Liver (tissue), 9 donors: ENCODE measurements around the gene HDDC3. TPM values are rescaled to one million over a fixed set of nuclear protein-coding genes. Genes with fewer than 3 reads are reported as not detected.

Experiments used
- DNase-seq: peaks from one replicate; pipeline ENCODE4 v3.0.0-alpha.2; 2017; ENCODE audit warnings: low spot score
- H3K27ac ChIP-seq, 2 donors: one replicate each; pipeline ENCODE4 v1.7.0; 2013; ENCODE audit warnings: inconsistent platforms in 2 of 2, low read length in 2 of 2, control low read depth in 1 of 2, low read depth in 1 of 2, mild to moderate bottlenecking in 1 of 2
- H3K27me3 ChIP-seq, 4 donors: one replicate each; pipeline versions ENCODE4 v1.6.1 to v1.7.0; 2013; ENCODE audit warnings: low read length in 3 of 4, inconsistent platforms in 1 of 4, mild to moderate bottlenecking in 1 of 4, moderate library complexity in 1 of 4; ENCODE audit not compliant: control insufficient read depth in 4 of 4, insufficient read depth in 4 of 4
- H3K36me3 ChIP-seq, 4 donors: one replicate each; pipeline versions ENCODE4 v1.6.1 to v1.7.0; 2013; ENCODE audit warnings: low read length in 3 of 4, mild to moderate bottlenecking in 3 of 4, low read depth in 1 of 4, moderate library complexity in 1 of 4; ENCODE audit not compliant: control insufficient read depth in 4 of 4, insufficient read depth in 3 of 4
- H3K4me1 ChIP-seq, 4 donors: one replicate each; pipeline versions ENCODE4 v1.6.1 to v1.7.0; 2013; ENCODE audit warnings: low read length in 3 of 4, mild to moderate bottlenecking in 3 of 4, moderate library complexity in 1 of 4; ENCODE audit not compliant: control insufficient read depth in 4 of 4, insufficient read depth in 4 of 4
- H3K4me3 ChIP-seq, 3 donors: one replicate each; pipeline versions ENCODE4 v1.6.1 to v1.7.0; 2013; ENCODE audit warnings: low read length in 3 of 3, control low read depth in 1 of 3, low read depth in 1 of 3, mild to moderate bottlenecking in 1 of 3
- H3K9ac ChIP-seq, 2 donors: one replicate each; pipeline ENCODE4 v1.7.0; 2013; ENCODE audit warnings: low read length in 2 of 2, mild to moderate bottlenecking in 2 of 2, moderate library complexity in 2 of 2, control low read depth in 1 of 2, low read depth in 1 of 2
- H3K9me3 ChIP-seq, 4 donors: one replicate each; pipeline versions ENCODE4 v1.6.1 to v1.7.0; 2013; ENCODE audit warnings: low read length in 3 of 4; ENCODE audit not compliant: control insufficient read depth in 4 of 4
- ATF3 ChIP-seq: IDR thresholded peaks from 2 replicates; pipeline ENCODE4 v1.6.1; 2016; ENCODE audit warnings: antibody characterized with exemption
- CTCF ChIP-seq: fragments of 150-350 bp; IDR thresholded peaks from 2 replicates; pipeline ENCODE4 v1.5.1; 2017; ENCODE audit warnings: improper control_type of control experiment, low read depth, low read length; ENCODE audit not compliant: missing input control
- EGR1 ChIP-seq, 2 donors: IDR thresholded peaks; 2 replicates each; pipeline ENCODE4 v1.6.1; 2016 to 2018; ENCODE audit warnings: antibody characterized with exemption in 2 of 2, low read depth in 2 of 2
- FOXA1 ChIP-seq: IDR thresholded peaks from 2 replicates; pipeline ENCODE4 v1.6.1; 2016; ENCODE audit warnings: antibody characterized with exemption
- FOXA2 ChIP-seq: IDR thresholded peaks from 2 replicates; pipeline ENCODE4 v1.6.1; 2016; ENCODE audit warnings: antibody characterized with exemption
- GABPA ChIP-seq, 2 donors: IDR thresholded peaks in 1 of 2; conservative IDR thresholded peaks in 1 of 2; 2 replicates each; pipeline ENCODE4 v1.6.1; 2016; ENCODE audit warnings: antibody characterized with exemption in 2 of 2, mild to moderate bottlenecking in 1 of 2, moderate library complexity in 1 of 2
- HNF4A ChIP-seq, 2 donors: conservative IDR thresholded peaks; 2 replicates each; pipeline ENCODE4 v1.6.1; 2016; ENCODE audit warnings: antibody characterized with exemption in 2 of 2, mild to moderate bottlenecking in 2 of 2
- HNF4G ChIP-seq: IDR thresholded peaks from 2 replicates; pipeline ENCODE4 v1.6.1; 2016; ENCODE audit warnings: antibody characterized with exemption
- JUND ChIP-seq, 2 donors: IDR thresholded peaks; 2 replicates each; pipeline ENCODE4 v1.6.1; 2016; ENCODE audit warnings: antibody characterized with exemption in 2 of 2
- MAX ChIP-seq: IDR thresholded peaks from 2 replicates; pipeline ENCODE4 v1.6.1; 2016; ENCODE audit warnings: antibody characterized with exemption
- NR2F2 ChIP-seq: IDR thresholded peaks from 2 replicates; pipeline ENCODE4 v1.6.1; 2016; ENCODE audit warnings: antibody characterized with exemption
- RAD21 ChIP-seq, 2 donors: IDR thresholded peaks; 2 replicates each; pipeline ENCODE4 v1.6.1; 2016; ENCODE audit warnings: antibody characterized with exemption in 2 of 2, mild to moderate bottlenecking in 2 of 2
- RXRA ChIP-seq, 2 donors: IDR thresholded peaks; 2 replicates each; pipeline ENCODE4 v1.6.1; 2017 to 2018; ENCODE audit warnings: antibody characterized with exemption in 2 of 2, mild to moderate bottlenecking in 1 of 2
- SP1 ChIP-seq: IDR thresholded peaks from 2 replicates; pipeline ENCODE4 v1.6.1; 2018; ENCODE audit warnings: antibody characterized with exemption, mild to moderate bottlenecking
- TAF1 ChIP-seq: conservative IDR thresholded peaks from 2 replicates; pipeline ENCODE4 v1.6.1; 2016; ENCODE audit warnings: antibody characterized with exemption, mild to moderate bottlenecking
- YY1 ChIP-seq: IDR thresholded peaks from 2 replicates; pipeline ENCODE4 v1.6.1; 2016; ENCODE audit warnings: antibody characterized with exemption, mild to moderate bottlenecking
- ZBTB33 ChIP-seq: IDR thresholded peaks from 2 replicates; pipeline ENCODE4 v1.6.1; 2016; ENCODE audit warnings: antibody characterized with exemption
- WGBS: extraction: QIAGEN DNeasy Blood & Tissue Kit; methylation state at CpG from one replicate; pipeline ENCODE4 v1.1.7; 2013; 5-methylcytosine and 5-hydroxymethylcytosine counted together
- polyA plus RNA-seq, 2 donors: library from polyadenylated mRNA; stranded (reverse) in 1 of 2; unstranded in 1 of 2; fragments of 200-250 nt in 1 of 2; fragments of >200 nt in 1 of 2; fragmentation: Nextera tagmentation in 1 of 2; extraction: Ambion mirVana in 1 of 2; gene quantifications; one replicate each; pipeline versions ENCODE4 v1.2.1 to v1.2.3, GENCODE V29; 2013 to 2015
- total RNA-seq, 2 donors: library from RNA; depleted of rRNA; stranded (reverse); fragments of >200 nt; gene quantifications; one replicate each; pipeline ENCODE4 v1.2.3, GENCODE V29; 2014
- donor health status: healthy.
- donor health status: healthy.
- donor health status: healthy.
- donor health status: healthy.
- donor health status: healthy.

HDDC3 gene
- total and polyA plus RNA-seq, 4 donors: 12.5 to 15.4 (median 14.1) TPM

GRCh38 chr15:90885432-90886290 is 46.7 kb downstream of the HDDC3 start:
- peak overlapping the region; percentile 16 to 72 for H3K9ac ChIP-seq
- TF ChIP-seq ATF3 (no peak), GABPA (IDR thresholded peaks at IDR 0.05 in 1 of 2, conservative IDR thresholded peaks at IDR 0.05 in 1 of 2) (no peak), FOXA1 (no peak), RXRA (IDR thresholded peaks at IDR 0.05) (no peak), ZBTB33 (no peak), FOXA2 (no peak), EGR1 (IDR thresholded peaks at IDR 0.05; ENCODE audit: low read depth in 2 of 2) (no peak), TAF1 (no peak), RAD21 (IDR thresholded peaks at IDR 0.05) (peak; percentile 98), MAX (no peak), HNF4G (no peak), YY1 (no peak), SP1 (no peak), CTCF (peak; percentile 95), HNF4A (conservative IDR thresholded peaks at IDR 0.05) (peak in 1 of 2 donors; percentile 57), JUND (IDR thresholded peaks at IDR 0.05) (no peak)
- WGBS: 44% methylated on average over 23 of the region's 23 CpGs

GRCh38 chr15:90884719-90885431 is 47.5 kb downstream of the HDDC3 start:
- Histone ChIP-seq H3K27me3 (no peaks in the 10 kb centered on the region), H3K36me3 (peaks cover 0 to 36% (median 11%) of the 10 kb centered on the region in 4 donors), H3K4me1 (peaks cover 14 to 72% (median 60%) of the 10 kb centered on the region in 4 donors), H3K4me3 (peak overlapping the region; percentile 54 to 67 (median 64)), H3K27ac (peak overlapping the region; percentile 90), H3K9ac (peak overlapping the region; percentile 16 to 72), H3K9me3 (no peaks in the 10 kb centered on the region)
- 49% methylated on average over 16 of the region's 16 CpGs for WGBS
- no peak for DNase-seq
- TF ChIP-seq TAF1: no peak
- TF ChIP-seq RXRA (IDR thresholded peaks at IDR 0.05): no peak
- TF ChIP-seq ATF3: no peak
- TF ChIP-seq CTCF: no peak
- TF ChIP-seq HNF4G: no peak
- TF ChIP-seq SP1: no peak
- TF ChIP-seq NR2F2: no peak
- TF ChIP-seq RAD21 (IDR thresholded peaks at IDR 0.05): no peak
- TF ChIP-seq MAX: no peak
- no peak for TF ChIP-seq GABPA (IDR thresholded peaks at IDR 0.05 in 1 of 2, conservative IDR thresholded peaks at IDR 0.05 in 1 of 2)
- no peak for TF ChIP-seq FOXA2
- TF ChIP-seq FOXA1: no peak
- TF ChIP-seq JUND (IDR thresholded peaks at IDR 0.05): no peak
- no peak for TF ChIP-seq ZBTB33
- TF ChIP-seq YY1: no peak

More at GRCh38 chr15:90885432-90886290, 46.7 kb downstream of the HDDC3 start:
- DNase-seq: peak; percentile 91
- H3K9me3 ChIP-seq: no peaks in the 10 kb centered on the region
- peak overlapping the region; percentile 54 to 67 (median 64) for H3K4me3 ChIP-seq
- H3K36me3 ChIP-seq: peaks cover 0 to 36% (median 11%) of the 10 kb centered on the region in 4 donors
- H3K27me3 ChIP-seq: no peaks in the 10 kb centered on the region
- H3K27ac ChIP-seq: peak overlapping the region; percentile 90
- H3K4me1 ChIP-seq: peaks cover 12 to 64% (median 56%) of the 10 kb centered on the region in 4 donors
